H9 (cell line): ENCODE results near the gene DEDD2. TPM values are rescaled to one million over a fixed set of nuclear protein-coding genes. Genes with fewer than 3 reads are reported as not detected.

ENCODE experiments used
- DNase-seq: peaks from one replicate; pipeline ENCODE4 v3.0.0-alpha.2; 2017
- H2AFZ ChIP-seq: one replicate; pipeline ENCODE4 v1.6.1; 2013; ENCODE audit warnings: mild to moderate bottlenecking, low read length, control low read depth, moderate library complexity
- H2AK5ac ChIP-seq: 2 replicates; pipeline ENCODE4 v1.6.1; 2013; ENCODE audit warnings: low read length, control low read depth, mixed read lengths; ENCODE audit not compliant: insufficient read length
- H2BK120ac ChIP-seq: one replicate; pipeline ENCODE4 v1.6.1; 2013; ENCODE audit warnings: low read depth, mild to moderate bottlenecking, low read length, control low read depth, inconsistent platforms; ENCODE audit not compliant: poor library complexity, severe bottlenecking
- H2BK12ac ChIP-seq: 2 replicates; pipeline ENCODE4 v1.6.1; 2013; ENCODE audit warnings: low read length, control low read depth, mixed read lengths, low read depth; ENCODE audit not compliant: insufficient read length
- H2BK15ac ChIP-seq: 2 replicates; pipeline ENCODE4 v1.6.1; 2013; ENCODE audit warnings: low read depth, low read length, control low read depth
- H2BK20ac ChIP-seq: one replicate; pipeline ENCODE4 v1.6.1; 2013; ENCODE audit warnings: low read depth, mild to moderate bottlenecking, low read length, control low read depth, inconsistent platforms; ENCODE audit not compliant: poor library complexity, severe bottlenecking
- H2BK5ac ChIP-seq: 2 replicates; pipeline ENCODE4 v1.6.1; 2013; ENCODE audit warnings: low read length, control low read depth, mixed read lengths; ENCODE audit not compliant: insufficient read length
- H3K14ac ChIP-seq: 2 replicates; pipeline ENCODE4 v1.6.1; 2013; ENCODE audit warnings: low read length, control low read depth; ENCODE audit not compliant: insufficient read depth
- H3K18ac ChIP-seq: 2 replicates; pipeline ENCODE4 v1.6.1; 2013; ENCODE audit warnings: low read depth, mild to moderate bottlenecking, mixed read lengths, low read length, control low read depth; ENCODE audit not compliant: insufficient read length
- H3K23ac ChIP-seq: 2 replicates; pipeline ENCODE4 v1.6.1; 2013; ENCODE audit warnings: low read length, control low read depth, mixed read lengths, low read depth; ENCODE audit not compliant: insufficient read length
- H3K23me2 ChIP-seq: 2 replicates; pipeline ENCODE4 v1.6.1; 2013; ENCODE audit warnings: low read depth, mild to moderate bottlenecking, mixed read lengths, low read length, control low read depth; ENCODE audit not compliant: insufficient read length, poor library complexity, severe bottlenecking
- H3K27ac ChIP-seq: 2 replicates; pipeline ENCODE4 v1.5.1; 2013; ENCODE audit warnings: low read length, control low read depth, mixed read lengths, low read depth; ENCODE audit not compliant: insufficient read length
- H3K27me3 ChIP-seq: 2 replicates; pipeline ENCODE4 v1.6.1; 2013; ENCODE audit warnings: low read length, control low read depth, inconsistent platforms; ENCODE audit not compliant: insufficient read depth
- H3K4ac ChIP-seq: 2 replicates; pipeline ENCODE4 v1.6.1; 2013; ENCODE audit warnings: low read depth, mild to moderate bottlenecking, control low read depth, inconsistent platforms, low read length, moderate library complexity
- H3K4me1 ChIP-seq: 2 replicates; pipeline ENCODE4 v1.6.1; 2013; ENCODE audit warnings: low read length, control low read depth, inconsistent platforms; ENCODE audit not compliant: insufficient read depth
- H3K4me2 ChIP-seq: 2 replicates; pipeline ENCODE4 v1.6.1; 2013; ENCODE audit warnings: low read length, control low read depth, mixed read lengths; ENCODE audit not compliant: insufficient read length, insufficient read depth
- H3K56ac ChIP-seq: 2 replicates; pipeline ENCODE4 v1.6.1; 2013; ENCODE audit warnings: low read depth, mild to moderate bottlenecking, mixed read lengths, low read length, control low read depth; ENCODE audit not compliant: insufficient read length
- H3K79me1 ChIP-seq: 2 replicates; pipeline ENCODE4 v1.6.1; 2013; ENCODE audit warnings: low read depth, mild to moderate bottlenecking, moderate library complexity, low read length, control low read depth, inconsistent platforms; ENCODE audit not compliant: insufficient read depth, poor library complexity, severe bottlenecking
- H3K79me2 ChIP-seq: 2 replicates; pipeline ENCODE4 v1.6.1; 2013; ENCODE audit warnings: low read length, control low read depth, inconsistent platforms; ENCODE audit not compliant: insufficient read depth
- H3K9ac ChIP-seq: 2 replicates; pipeline ENCODE4 v1.6.1; 2013; ENCODE audit warnings: low read length, control low read depth, mixed read lengths; ENCODE audit not compliant: insufficient read length; ENCODE audit errors: extremely low read depth
- H3K9me3 ChIP-seq: one replicate; pipeline ENCODE4 v1.6.1; 2013; ENCODE audit warnings: low read depth, low read length, inconsistent platforms; ENCODE audit not compliant: control insufficient read depth
- H3T11ph ChIP-seq: one replicate; pipeline ENCODE4 v1.6.1; 2013; ENCODE audit warnings: mild to moderate bottlenecking, low read length, control low read depth, inconsistent platforms
- H4K20me1 ChIP-seq: one replicate; pipeline ENCODE4 v1.6.1; 2013; ENCODE audit not compliant: control insufficient read depth, insufficient read length, insufficient read depth
- H4K5ac ChIP-seq: 2 replicates; pipeline ENCODE4 v1.6.1; 2013; ENCODE audit warnings: low read depth, mild to moderate bottlenecking, mixed read lengths, low read length, control low read depth; ENCODE audit not compliant: insufficient read length
- H4K8ac ChIP-seq: replicated peaks from 2 replicates; pipeline ENCODE4 v1.6.1; 2013; ENCODE audit warnings: low read length, control low read depth, mixed read lengths, low read depth; ENCODE audit not compliant: insufficient read length
- H4K91ac ChIP-seq: 2 replicates; pipeline ENCODE4 v1.6.1; 2013; ENCODE audit warnings: low read depth, mild to moderate bottlenecking, moderate library complexity, mixed read lengths, low read length, control low read depth; ENCODE audit not compliant: insufficient read length
- H3K27ac Mint-ChIP-seq, 3 experiments: 2 replicates in 2 of 3; 3 replicates in 1 of 3; pipeline ENCODE4 v1.8.0; 2020 to 2021; ENCODE audit warnings: mixed read lengths in 3 of 3, mild to moderate bottlenecking in 1 of 3, moderate library complexity in 1 of 3
- H3K27me3 Mint-ChIP-seq: 2 replicates; pipeline ENCODE4 v1.8.0; 2021; ENCODE audit warnings: low read depth, mild to moderate bottlenecking, moderate library complexity, mixed read lengths
- H3K36me3 Mint-ChIP-seq, 3 experiments: 2 replicates in 2 of 3; 3 replicates in 1 of 3; pipeline ENCODE4 v1.8.0; 2020 to 2021; ENCODE audit warnings: low read depth in 3 of 3, mixed read lengths in 3 of 3; ENCODE audit not compliant: insufficient read depth in 1 of 3
- H3K4me1 Mint-ChIP-seq, 2 experiments: 2 replicates each; pipeline ENCODE4 v1.8.0; 2020; ENCODE audit warnings: mixed read lengths in 2 of 2
- H3K4me3 Mint-ChIP-seq, 2 experiments: 2 replicates in 1 of 2; 3 replicates in 1 of 2; pipeline ENCODE4 v1.8.0; 2020 to 2021; ENCODE audit warnings: mild to moderate bottlenecking in 2 of 2, mixed read lengths in 2 of 2, moderate library complexity in 1 of 2
- H3K9me3 Mint-ChIP-seq, 2 experiments: 2 replicates in 1 of 2; 3 replicates in 1 of 2; pipeline ENCODE4 v1.8.0; 2020; ENCODE audit warnings: mild to moderate bottlenecking in 2 of 2, mixed read lengths in 2 of 2, moderate library complexity in 1 of 2
- WGBS: extraction: QIAGEN DNeasy Blood & Tissue Kit; methylation state at CpG from one replicate; pipeline ENCODE4 v1.1.7; 2013; ENCODE audit warnings: missing lambda C conversion rate, low lambda C conversion rate, mixed read lengths; ENCODE audit not compliant: insufficient read length; ENCODE audit errors: extremely low coverage; 5-methylcytosine and 5-hydroxymethylcytosine counted together
- total RNA-seq: library from RNA; stranded (reverse); gene quantifications from 2 replicates; pipeline ENCODE4 v1.2.1, GENCODE V29; 2021
- TF ChIP-seq, protein P1 (sequence below): fragments of 200-600 bp; sonication (generic); conservative IDR thresholded peaks from 3 replicates; pipeline ENCODE4 v1.8.0; 2021; ENCODE audit warnings: antibody characterized with exemption, mild to moderate bottlenecking

DEDD2 gene
- total RNA-seq, 1 experiment from 2014 or later, result 32.3 TPM

- Histone ChIP-seq H3K4me2 (no peak overlapping the region), H3K79me1 (no peaks in the 10 kb centered on the region), H3K79me2 (no peaks in the 10 kb centered on the region), H4K5ac (no peak overlapping the region), H4K91ac (no peak overlapping the region), H2BK12ac (no peak overlapping the region), H3K23me2 (no peaks in the 10 kb centered on the region), H2AFZ (no peak overlapping the region), H4K20me1 (no peaks in the 10 kb centered on the region), H3K23ac (no peak overlapping the region), H3K9ac (no peak overlapping the region), H3K27ac (no peak overlapping the region), H3K4me1 (no peaks in the 10 kb centered on the region), H3K4ac (no peak overlapping the region), H3T11ph (no peak overlapping the region), H3K14ac (no peak overlapping the region), H2BK120ac (no peak overlapping the region), H2BK5ac (no peak overlapping the region), H3K18ac (no peak overlapping the region), H3K9me3 (no peaks in the 10 kb centered on the region), H2BK15ac (no peak overlapping the region), H3K27me3 (no peaks in the 10 kb centered on the region), H4K8ac (no peak overlapping the region), H2AK5ac (no peak overlapping the region), H3K56ac (no peak overlapping the region), H2BK20ac (no peak overlapping the region)
- no peak for DNase-seq
- Mint-ChIP-seq H3K4me1 (no peaks in the 10 kb centered on the region), H3K27me3 (peaks cover 71% of the 10 kb centered on the region), H3K9me3 (no peaks in the 10 kb centered on the region; a peak in 1 of 5 replicates), H3K36me3 (no peaks in the 10 kb centered on the region), H3K27ac (no peak overlapping the region; a peak in 1 of 7 replicates), H3K4me3 (no peak overlapping the region)
- TF ChIP-seq, protein P1, sequence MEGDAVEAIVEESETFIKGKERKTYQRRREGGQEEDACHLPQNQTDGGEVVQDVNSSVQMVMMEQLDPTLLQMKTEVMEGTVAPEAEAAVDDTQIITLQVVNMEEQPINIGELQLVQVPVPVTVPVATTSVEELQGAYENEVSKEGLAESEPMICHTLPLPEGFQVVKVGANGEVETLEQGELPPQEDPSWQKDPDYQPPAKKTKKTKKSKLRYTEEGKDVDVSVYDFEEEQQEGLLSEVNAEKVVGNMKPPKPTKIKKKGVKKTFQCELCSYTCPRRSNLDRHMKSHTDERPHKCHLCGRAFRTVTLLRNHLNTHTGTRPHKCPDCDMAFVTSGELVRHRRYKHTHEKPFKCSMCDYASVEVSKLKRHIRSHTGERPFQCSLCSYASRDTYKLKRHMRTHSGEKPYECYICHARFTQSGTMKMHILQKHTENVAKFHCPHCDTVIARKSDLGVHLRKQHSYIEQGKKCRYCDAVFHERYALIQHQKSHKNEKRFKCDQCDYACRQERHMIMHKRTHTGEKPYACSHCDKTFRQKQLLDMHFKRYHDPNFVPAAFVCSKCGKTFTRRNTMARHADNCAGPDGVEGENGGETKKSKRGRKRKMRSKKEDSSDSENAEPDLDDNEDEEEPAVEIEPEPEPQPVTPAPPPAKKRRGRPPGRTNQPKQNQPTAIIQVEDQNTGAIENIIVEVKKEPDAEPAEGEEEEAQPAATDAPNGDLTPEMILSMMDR, result no peak
- no CpG with 5 or more reads among the region's 3 CpGs for WGBS
These were observed 49.3 kb downstream of the DEDD2 start for GRCh38 chr19:42168206-42168605.
